IMR-90 (cell line): Measurements from ENCODE around the gene CCNDBP1. TPM values are rescaled to one million over a fixed set of nuclear protein-coding genes. Genes with fewer than 3 reads are reported as not detected.
"Not testable (repeated sequence)": the region's sequence is repeated elsewhere in the genome, so short reads cannot be mapped to it uniquely, and the experiment has no call there.

Experiments
- ATAC-seq: fragments of 200-7000 bp; cut with Tn5 transposase; 2 replicates; pipeline ENCODE4 v1.9.1; 2020; ENCODE audit warnings: low read depth, mild to moderate bottlenecking, moderate library complexity
- BruUV-seq: library from RNA; stranded (reverse); fragments of 400-500 nt; replicated peaks from 2 replicates; lab custom pipeline; 2021; lab: Mats Ljungman, UMichigan
- CTCF ChIA-PET: fragments of 300-600 bp; formaldehyde crosslinking; extraction: SDS; loops from one replicate; lab custom pipeline; 2021; ENCODE audit warnings: antibody characterized with exemption; lab: Yijun Ruan, JAX
- POLR2A ChIA-PET: fragments of 300-600 bp; sonication (Branson Sonifier 250); formaldehyde crosslinking; loops from one replicate; lab custom pipeline; 2022; ENCODE audit warnings: antibody characterized with exemption; ENCODE audit not compliant: unreplicated experiment; lab: Charles Lee
- DNase-seq: peaks from one replicate; pipeline ENCODE4 v3.0.0; 2013
- H2AFZ ChIP-seq: replicated peaks from 2 replicates; pipeline ENCODE3; 2013; ENCODE audit warnings: low read length, mild to moderate bottlenecking; ENCODE audit not compliant: poor library complexity
- H2AK5ac ChIP-seq: 2 replicates; pipeline ENCODE4 v1.6.1; 2013; ENCODE audit warnings: low read depth, low read length, inconsistent platforms
- H2AK9ac ChIP-seq: replicated peaks from 2 replicates; pipeline ENCODE3; 2013; ENCODE audit warnings: mild to moderate bottlenecking, low read depth, low read length, moderate library complexity; ENCODE audit not compliant: poor library complexity
- H2BK120ac ChIP-seq: 2 replicates; pipeline ENCODE4 v1.6.1; 2013; ENCODE audit warnings: low read depth, low read length, inconsistent platforms
- H2BK15ac ChIP-seq: 3 replicates; pipeline ENCODE4 v1.6.1; 2013; ENCODE audit warnings: low read depth, low read length, inconsistent platforms
- H2BK20ac ChIP-seq: 2 replicates; pipeline ENCODE4 v1.6.1; 2013; ENCODE audit warnings: low read depth, mild to moderate bottlenecking, inconsistent platforms, low read length, moderate library complexity
- H2BK5ac ChIP-seq: 2 replicates; pipeline ENCODE4 v1.6.1; 2013; ENCODE audit warnings: mild to moderate bottlenecking, low read depth, low read length, inconsistent platforms; ENCODE audit not compliant: poor library complexity, severe bottlenecking
- H3K14ac ChIP-seq: replicated peaks from 2 replicates; pipeline ENCODE4 v1.6.1; 2013; ENCODE audit warnings: low read depth, low read length, inconsistent platforms
- H3K18ac ChIP-seq: 2 replicates; pipeline ENCODE4 v1.6.1; 2013; ENCODE audit warnings: low read depth, low read length, control low read depth
- H3K23ac ChIP-seq: 2 replicates; pipeline ENCODE4 v1.6.1; 2013; ENCODE audit warnings: low read depth, low read length, inconsistent platforms
- H3K27ac ChIP-seq: 2 replicates; pipeline ENCODE4 v1.5.1; 2013; ENCODE audit warnings: mild to moderate bottlenecking, control low read depth, low read length; ENCODE audit not compliant: insufficient read depth
- H3K27me3 ChIP-seq: 2 replicates; pipeline ENCODE4 v1.6.1; 2013; ENCODE audit warnings: low read length; ENCODE audit not compliant: control insufficient read depth, insufficient read depth
- H3K36me3 ChIP-seq: 2 replicates; pipeline ENCODE4 v1.6.1; 2013; ENCODE audit warnings: low read length, mixed read lengths; ENCODE audit not compliant: control insufficient read depth, insufficient read depth
- H3K4ac ChIP-seq: 2 replicates; pipeline ENCODE4 v1.6.1; 2013; ENCODE audit warnings: low read depth, low read length, inconsistent platforms
- H3K4me1 ChIP-seq: 2 replicates; pipeline ENCODE4 v1.6.1; 2013; ENCODE audit warnings: low read length, mixed read lengths; ENCODE audit not compliant: control insufficient read depth, insufficient read depth
- H3K4me2 ChIP-seq: 2 replicates; pipeline ENCODE4 v1.6.1; 2013; ENCODE audit warnings: low read depth, mild to moderate bottlenecking, control low read depth, low read length, moderate library complexity
- H3K4me3 ChIP-seq: 2 replicates; pipeline ENCODE4 v1.5.1; 2013; ENCODE audit warnings: low read depth, mild to moderate bottlenecking, control low read depth, low read length, moderate library complexity; ENCODE audit not compliant: insufficient read depth
- H3K56ac ChIP-seq: 2 replicates; pipeline ENCODE4 v1.6.1; 2013; ENCODE audit warnings: low read length, inconsistent platforms; ENCODE audit not compliant: insufficient read depth; ENCODE audit errors: extremely low read depth
- H3K79me1 ChIP-seq, 2 experiments: 2 replicates each; pipeline ENCODE4 v1.6.1; 2013; ENCODE audit warnings: low read length in 2 of 2, inconsistent platforms in 1 of 2, low read depth in 1 of 2
- H3K9ac ChIP-seq: 2 replicates; pipeline ENCODE4 v1.6.1; 2013; ENCODE audit warnings: low read depth, low read length, control low read depth
- H3K9me1 ChIP-seq: 2 replicates; pipeline ENCODE4 v1.6.1; 2013; ENCODE audit warnings: low read length, inconsistent platforms; ENCODE audit not compliant: insufficient read depth
- H3K9me3 ChIP-seq: 2 replicates; pipeline ENCODE4 v1.6.1; 2013; ENCODE audit warnings: low read length; ENCODE audit not compliant: control insufficient read depth, insufficient read depth
- H4K20me1 ChIP-seq: 2 replicates; pipeline ENCODE4 v1.6.1; 2013; ENCODE audit warnings: low read length, inconsistent platforms; ENCODE audit not compliant: insufficient read depth
- H4K5ac ChIP-seq: 2 replicates; pipeline ENCODE4 v1.6.1; 2013; ENCODE audit warnings: mild to moderate bottlenecking, low read depth, low read length, control low read depth
- H4K8ac ChIP-seq, 2 experiments: 2 replicates each; pipeline ENCODE4 v1.6.1; 2013; ENCODE audit warnings: low read depth in 2 of 2, low read length in 2 of 2, control low read depth in 1 of 2, inconsistent platforms in 1 of 2
- H4K91ac ChIP-seq: 2 replicates; pipeline ENCODE4 v1.6.1; 2013; ENCODE audit warnings: low read depth, low read length, inconsistent platforms; ENCODE audit not compliant: insufficient read depth
- RCOR1 ChIP-seq: IDR thresholded peaks from 2 replicates; pipeline ENCODE4 v1.6.1; 2012; ENCODE audit warnings: mild to moderate bottlenecking, low read length, improper control_type of control experiment; ENCODE audit not compliant: insufficient replicate concordance
- WGBS, 2 experiments: methylation state at CpG; one replicate each; pipeline versions ENCODE4 v1.1.5 to v1.1.7; 2013; ENCODE audit warnings: missing lambda C conversion rate in 2 of 2; ENCODE audit not compliant: insufficient read length in 1 of 2; ENCODE audit errors: extremely low coverage in 2 of 2; 5-methylcytosine and 5-hydroxymethylcytosine counted together
- dilution Hi-C: fragments of 300-500 bp; cut with HindIII; formaldehyde crosslinking; loops from one replicate; pipeline ENCODE4 v1.14.3; 2018; ENCODE audit warnings: low sequenced_read_pairs; ENCODE audit not compliant: unreplicated experiment
- in situ Hi-C: fragments of 300-500 bp; cut with MboI; formaldehyde crosslinking; loops from 3 replicates; pipeline ENCODE4 v1.14.3; 2019; ENCODE audit warnings: low sequenced_read_pairs, inconsistent platforms, mixed read lengths
- intact Hi-C: fragments of 100-400 bp; cut with micrococcal nuclease; formaldehyde crosslinking; loops from 2 replicates; pipeline ENCODE4 v1.10.0; 2022
- polyA plus RNA-seq, 3 experiments: library from polyadenylated mRNA; depleted of rRNA; stranded (reverse); fragments of >200 nt; gene quantifications; 2 replicates each; pipeline ENCODE4 v1.2.3, GENCODE V29; 2012; ENCODE audit warnings: low replicate concordance in 1 of 3
- total RNA-seq: library from RNA; depleted of rRNA; stranded (reverse); fragments of >200 nt; gene quantifications from 2 replicates; pipeline ENCODE4 v1.2.3, GENCODE V29; 2012

The CCNDBP1 gene
- total and polyA plus RNA-seq, 2 of the 4 experiments (the other 2 are of a cell fraction) = 34.9 to 40.3 TPM

GRCh38 chr15:43196760-43197548 is 11.8 kb downstream of the CCNDBP1 start (continued):
- TF ChIP-seq RCOR1 = no peak

GRCh38 chr15:43197773-43198172 is 12.6 kb downstream of the CCNDBP1 start:
- H3K18ac ChIP-seq, H3K79me1 ChIP-seq, H3K4me2 ChIP-seq, H2BK120ac ChIP-seq, ATAC-seq, H3K9me3 ChIP-seq, DNase-seq, H3K23ac ChIP-seq, H3K27me3 ChIP-seq, H3K14ac ChIP-seq, intact Hi-C loops, dilution Hi-C loops, H2AK5ac ChIP-seq, H4K91ac ChIP-seq, H2AFZ ChIP-seq, POLR2A ChIA-PET, BruUV-seq, H3K9me1 ChIP-seq, H2BK20ac ChIP-seq, H3K56ac ChIP-seq, H3K27ac ChIP-seq, in situ Hi-C loops, H4K8ac ChIP-seq, H2BK5ac ChIP-seq, H2AK9ac ChIP-seq, H4K5ac ChIP-seq, H3K9ac ChIP-seq, H3K4ac ChIP-seq, H3K4me3 ChIP-seq, H4K20me1 ChIP-seq, H3K4me1 ChIP-seq, H2BK15ac ChIP-seq: not testable (repeated sequence)
- WGBS, 2 experiments = 86% methylated on average over 1 of the region's 3 CpGs; no CpG with 5 or more reads in 1 of the 2 experiments
- CTCF ChIA-PET = interaction anchor here (0.6 kb wide), 1 partner anchor 24 kb away, joined by 7 read pairs; no protein-coding TSS in a partner anchor
- peaks cover 17% of the 10 kb centered on the region for H3K36me3 ChIP-seq

- H2BK15ac ChIP-seq, H4K91ac ChIP-seq, H2BK20ac ChIP-seq, H3K4me2 ChIP-seq, H3K56ac ChIP-seq, H2AFZ ChIP-seq, BruUV-seq, H4K20me1 ChIP-seq, H3K27ac ChIP-seq, dilution Hi-C loops, H2AK9ac ChIP-seq, H3K18ac ChIP-seq, H3K4me1 ChIP-seq, H2BK5ac ChIP-seq, in situ Hi-C loops, intact Hi-C loops, H4K5ac ChIP-seq, H2BK120ac ChIP-seq, H3K4me3 ChIP-seq, H3K23ac ChIP-seq, CTCF ChIA-PET, H3K4ac ChIP-seq, POLR2A ChIA-PET, H3K79me1 ChIP-seq, H3K9me1 ChIP-seq, H3K9me3 ChIP-seq, DNase-seq, H3K14ac ChIP-seq, H4K8ac ChIP-seq, H2AK5ac ChIP-seq, H3K9ac ChIP-seq, ATAC-seq: not testable (repeated sequence)
- 84% methylated on average over 2 of the region's 4 CpGs; no CpG with 5 or more reads in 1 of the 2 experiments for WGBS, 2 experiments
- peaks cover 12% of the 10 kb centered on the region for H3K36me3 ChIP-seq
- H3K27me3 ChIP-seq = peaks cover 12% of the 10 kb centered on the region
Measured at GRCh38 chr15:43198556-43198955, 13.4 kb downstream of the CCNDBP1 start.
